ENCODE measurements around the gene TRPV4.

The TRPV4 gene

GRCh38 chr12:109767456-109767855 is 65.7 kb downstream of the TRPV4 start (continued):
- TF ChIP-seq PRDM4 (tag by site-specific recombination; IDR thresholded peaks at IDR 0.05), result no peak

- POLR2A ChIA-PET, result interaction anchor here (0.6 to 0.7 kb wide), 2 partner anchors 143 to 305 kb away, joined by 3 to 5 read pairs; no protein-coding TSS in a partner anchor
Measured at GRCh38 chr12:109766251-109766778, 66.9 kb downstream of the TRPV4 start.

GRCh38 chr12:109765446-109765810 is 67.8 kb downstream of the TRPV4 start:
- CTCF ChIA-PET, result interaction anchor here (0.6 to 5.4 kb wide), 5 partner anchors 9 to 168 kb away, joined by 3 to 30 read pairs (median 5); no protein-coding TSS in a partner anchor
- Histone ChIP-seq H3K9me3 (ENCODE audit: control insufficient read depth, insufficient read depth, low read depth, low read length) (no peaks in the 10 kb centered on the region), H3K4me3 (ENCODE audit: low read depth, low read length) (no peak overlapping the region), H3K4me1 (ENCODE audit: control insufficient read depth, insufficient read depth, low read length) (no peaks in the 10 kb centered on the region), H3K36me3 (ENCODE audit: control insufficient read depth in 2 of 2, insufficient read depth in 1 of 2, low read length in 2 of 2) (no peaks in the 10 kb centered on the region), H3K27ac (ENCODE audit: extremely low read depth, low read depth, low read length) (no peak overlapping the region)
- POLR2A ChIA-PET, result no interaction called here
- TF ChIP-seq SALL2 (tag by site-specific recombination; IDR thresholded peaks at IDR 0.05; ENCODE audit: borderline replicate concordance) (no peak), ZNF623 (tag by site-specific recombination; IDR thresholded peaks at IDR 0.05) (peak; percentile 71)

More at GRCh38 chr12:109766251-109766778, 66.9 kb downstream of the TRPV4 start:
- Histone ChIP-seq H3K4me3 (ENCODE audit: low read depth, low read length) (no peak overlapping the region), H3K9me3 (ENCODE audit: control insufficient read depth, insufficient read depth, low read depth, low read length) (no peaks in the 10 kb centered on the region), H3K4me1 (ENCODE audit: control insufficient read depth, insufficient read depth, low read length) (no peaks in the 10 kb centered on the region), H3K36me3 (ENCODE audit: control insufficient read depth in 2 of 2, insufficient read depth in 1 of 2, low read length in 2 of 2) (no peaks in the 10 kb centered on the region), H3K27ac (ENCODE audit: extremely low read depth, low read depth, low read length) (no peak overlapping the region)
- CTCF ChIA-PET, result interaction anchor here (1.1 to 1.7 kb wide), 2 partner anchors 27 to 169 kb away, joined by 3 to 5 read pairs; no protein-coding TSS in a partner anchor
- TF ChIP-seq ZBTB26 (tag by site-specific recombination; optimal IDR thresholded peaks at IDR 0.05) (no peak), ZNF24 (tag by site-specific recombination; IDR thresholded peaks at IDR 0.05) (no peak), ZNF174 (tag by site-specific recombination; IDR thresholded peaks at IDR 0.05) (no peak), GLIS1 (tag by site-specific recombination; IDR thresholded peaks at IDR 0.05) (peak; percentile 69), ZNF664 (tag by site-specific recombination; IDR thresholded peaks at IDR 0.05) (no peak), BCL11A (tag by site-specific recombination; IDR thresholded peaks at IDR 0.05; ENCODE audit: low read depth) (no peak), ZNF629 (tag by site-specific recombination; IDR thresholded peaks at IDR 0.05) (no peak), ZNF23 (tag by site-specific recombination; IDR thresholded peaks at IDR 0.05; ENCODE audit: borderline replicate concordance) (no peak), ZNF202 (tag by site-specific recombination; IDR thresholded peaks at IDR 0.05; ENCODE audit: borderline replicate concordance) (no peak)

GRCh38 chr12:109764776-109765445 is 68.3 kb downstream of the TRPV4 start:
- CTCF ChIA-PET, result interaction anchor here (1.1 to 5.4 kb wide), 5 partner anchors 9 to 168 kb away, joined by 3 to 30 read pairs (median 3); no protein-coding TSS in a partner anchor
- POLR2A ChIA-PET, result interaction anchor here (0.6 kb wide), 1 partner anchor 84 kb away, joined by 3 read pairs; no protein-coding TSS in a partner anchor
- Histone ChIP-seq H3K27ac (ENCODE audit: extremely low read depth, low read depth, low read length) (no peak overlapping the region), H3K4me3 (ENCODE audit: low read depth, low read length) (no peak overlapping the region), H3K36me3 (ENCODE audit: control insufficient read depth in 2 of 2, insufficient read depth in 1 of 2, low read length in 2 of 2) (no peaks in the 10 kb centered on the region), H3K9me3 (ENCODE audit: control insufficient read depth, insufficient read depth, low read depth, low read length) (no peaks in the 10 kb centered on the region), H3K4me1 (ENCODE audit: control insufficient read depth, insufficient read depth, low read length) (no peaks in the 10 kb centered on the region)
- TF ChIP-seq ZNF211 (tag by site-specific recombination; IDR thresholded peaks at IDR 0.05; ENCODE audit: low read depth) (no peak), ZNF510 (tag by site-specific recombination; IDR thresholded peaks at IDR 0.05; ENCODE audit: insufficient replicate concordance) (no peak), ZNF404 (tag by site-specific recombination; IDR thresholded peaks at IDR 0.05) (no peak), ZNF76 (tag by site-specific recombination; IDR thresholded peaks at IDR 0.05; ENCODE audit: borderline replicate concordance, low read depth) (no peak), ZNF843 (tag by site-specific recombination; IDR thresholded peaks at IDR 0.05) (no peak), ZNF19 (tag by site-specific recombination; IDR thresholded peaks at IDR 0.05; ENCODE audit: low read depth) (no peak), GLIS1 (tag by site-specific recombination; IDR thresholded peaks at IDR 0.05) (no peak), ZNF311 (tag by site-specific recombination; IDR thresholded peaks at IDR 0.05; ENCODE audit: borderline replicate concordance) (no peak), ZNF677 (tag by site-specific recombination; IDR thresholded peaks at IDR 0.05) (no peak), ZNF350 (tag by site-specific recombination; IDR thresholded peaks at IDR 0.05) (no peak), ZNF626 (tag by site-specific recombination; IDR thresholded peaks at IDR 0.05) (no peak), ZNF112 (tag by site-specific recombination; IDR thresholded peaks at IDR 0.05) (no peak), PRDM1 (tag by site-specific recombination; IDR thresholded peaks at IDR 0.05) (no peak), ELK4 (IDR thresholded peaks at IDR 0.05; ENCODE audit: borderline replicate concordance, low read depth, low read length) (no peak)
